IMR-90 (cell line): ENCODE measurements around the gene GSTA1. TPM values are rescaled to one million over a fixed set of nuclear protein-coding genes. Genes with fewer than 3 reads are reported as not detected.
A peak's percentile ranks its signal among the peaks of the same experiment; 100 is the strongest.
"Not testable (repeated sequence)": the region's sequence is repeated elsewhere in the genome, so short reads cannot be mapped to it uniquely, and the experiment has no call there.

Source experiments
- ATAC-seq: fragments of 200-7000 bp; cut with Tn5 transposase; 2 replicates; pipeline ENCODE4 v1.9.1; 2020; ENCODE audit warnings: low read depth, mild to moderate bottlenecking, moderate library complexity
- BruUV-seq: library from RNA; stranded (reverse); fragments of 400-500 nt; replicated peaks from 2 replicates; lab custom pipeline; 2021; lab: Mats Ljungman, UMichigan
- CTCF ChIA-PET: fragments of 300-600 bp; formaldehyde crosslinking; extraction: SDS; loops from one replicate; lab custom pipeline; 2021; ENCODE audit warnings: antibody characterized with exemption; lab: Yijun Ruan, JAX
- POLR2A ChIA-PET: fragments of 300-600 bp; sonication (Branson Sonifier 250); formaldehyde crosslinking; loops from one replicate; lab custom pipeline; 2022; ENCODE audit warnings: antibody characterized with exemption; ENCODE audit not compliant: unreplicated experiment; lab: Charles Lee
- DNase-seq: peaks from one replicate; pipeline ENCODE4 v3.0.0; 2013
- H2AFZ ChIP-seq: replicated peaks from 2 replicates; pipeline ENCODE3; 2013; ENCODE audit warnings: low read length, mild to moderate bottlenecking; ENCODE audit not compliant: poor library complexity
- H2AK5ac ChIP-seq: 2 replicates; pipeline ENCODE4 v1.6.1; 2013; ENCODE audit warnings: low read depth, low read length, inconsistent platforms
- H2AK9ac ChIP-seq: replicated peaks from 2 replicates; pipeline ENCODE3; 2013; ENCODE audit warnings: mild to moderate bottlenecking, low read depth, low read length, moderate library complexity; ENCODE audit not compliant: poor library complexity
- H2BK120ac ChIP-seq: 2 replicates; pipeline ENCODE4 v1.6.1; 2013; ENCODE audit warnings: low read depth, low read length, inconsistent platforms
- H2BK15ac ChIP-seq: 3 replicates; pipeline ENCODE4 v1.6.1; 2013; ENCODE audit warnings: low read depth, low read length, inconsistent platforms
- H2BK20ac ChIP-seq: 2 replicates; pipeline ENCODE4 v1.6.1; 2013; ENCODE audit warnings: low read depth, mild to moderate bottlenecking, inconsistent platforms, low read length, moderate library complexity
- H2BK5ac ChIP-seq: 2 replicates; pipeline ENCODE4 v1.6.1; 2013; ENCODE audit warnings: mild to moderate bottlenecking, low read depth, low read length, inconsistent platforms; ENCODE audit not compliant: poor library complexity, severe bottlenecking
- H3K14ac ChIP-seq: replicated peaks from 2 replicates; pipeline ENCODE4 v1.6.1; 2013; ENCODE audit warnings: low read depth, low read length, inconsistent platforms
- H3K18ac ChIP-seq: 2 replicates; pipeline ENCODE4 v1.6.1; 2013; ENCODE audit warnings: low read depth, low read length, control low read depth
- H3K23ac ChIP-seq: 2 replicates; pipeline ENCODE4 v1.6.1; 2013; ENCODE audit warnings: low read depth, low read length, inconsistent platforms
- H3K27ac ChIP-seq: 2 replicates; pipeline ENCODE4 v1.5.1; 2013; ENCODE audit warnings: mild to moderate bottlenecking, control low read depth, low read length; ENCODE audit not compliant: insufficient read depth
- H3K27me3 ChIP-seq: 2 replicates; pipeline ENCODE4 v1.6.1; 2013; ENCODE audit warnings: low read length; ENCODE audit not compliant: control insufficient read depth, insufficient read depth
- H3K36me3 ChIP-seq: 2 replicates; pipeline ENCODE4 v1.6.1; 2013; ENCODE audit warnings: low read length, mixed read lengths; ENCODE audit not compliant: control insufficient read depth, insufficient read depth
- H3K4ac ChIP-seq: 2 replicates; pipeline ENCODE4 v1.6.1; 2013; ENCODE audit warnings: low read depth, low read length, inconsistent platforms
- H3K4me1 ChIP-seq: 2 replicates; pipeline ENCODE4 v1.6.1; 2013; ENCODE audit warnings: low read length, mixed read lengths; ENCODE audit not compliant: control insufficient read depth, insufficient read depth
- H3K4me2 ChIP-seq: 2 replicates; pipeline ENCODE4 v1.6.1; 2013; ENCODE audit warnings: low read depth, mild to moderate bottlenecking, control low read depth, low read length, moderate library complexity
- H3K4me3 ChIP-seq: 2 replicates; pipeline ENCODE4 v1.5.1; 2013; ENCODE audit warnings: low read depth, mild to moderate bottlenecking, control low read depth, low read length, moderate library complexity; ENCODE audit not compliant: insufficient read depth
- H3K56ac ChIP-seq: 2 replicates; pipeline ENCODE4 v1.6.1; 2013; ENCODE audit warnings: low read length, inconsistent platforms; ENCODE audit not compliant: insufficient read depth; ENCODE audit errors: extremely low read depth
- H3K79me1 ChIP-seq, 2 experiments: 2 replicates each; pipeline ENCODE4 v1.6.1; 2013; ENCODE audit warnings: low read length in 2 of 2, inconsistent platforms in 1 of 2, low read depth in 1 of 2
- H3K9ac ChIP-seq: 2 replicates; pipeline ENCODE4 v1.6.1; 2013; ENCODE audit warnings: low read depth, low read length, control low read depth
- H3K9me1 ChIP-seq: 2 replicates; pipeline ENCODE4 v1.6.1; 2013; ENCODE audit warnings: low read length, inconsistent platforms; ENCODE audit not compliant: insufficient read depth
- H3K9me3 ChIP-seq: 2 replicates; pipeline ENCODE4 v1.6.1; 2013; ENCODE audit warnings: low read length; ENCODE audit not compliant: control insufficient read depth, insufficient read depth
- H4K20me1 ChIP-seq: 2 replicates; pipeline ENCODE4 v1.6.1; 2013; ENCODE audit warnings: low read length, inconsistent platforms; ENCODE audit not compliant: insufficient read depth
- H4K5ac ChIP-seq: 2 replicates; pipeline ENCODE4 v1.6.1; 2013; ENCODE audit warnings: mild to moderate bottlenecking, low read depth, low read length, control low read depth
- H4K8ac ChIP-seq, 2 experiments: 2 replicates each; pipeline ENCODE4 v1.6.1; 2013; ENCODE audit warnings: low read depth in 2 of 2, low read length in 2 of 2, control low read depth in 1 of 2, inconsistent platforms in 1 of 2
- H4K91ac ChIP-seq: 2 replicates; pipeline ENCODE4 v1.6.1; 2013; ENCODE audit warnings: low read depth, low read length, inconsistent platforms; ENCODE audit not compliant: insufficient read depth
- MAFK ChIP-seq: IDR thresholded peaks from 2 replicates; pipeline ENCODE4 v1.6.1; 2012; ENCODE audit warnings: low read depth, low read length, improper control_type of control experiment
- WGBS, 2 experiments: methylation state at CpG; one replicate each; pipeline versions ENCODE4 v1.1.5 to v1.1.7; 2013; ENCODE audit warnings: missing lambda C conversion rate in 2 of 2; ENCODE audit not compliant: insufficient read length in 1 of 2; ENCODE audit errors: extremely low coverage in 2 of 2; 5-methylcytosine and 5-hydroxymethylcytosine counted together
- dilution Hi-C: fragments of 300-500 bp; cut with HindIII; formaldehyde crosslinking; loops from one replicate; pipeline ENCODE4 v1.14.3; 2018; ENCODE audit warnings: low sequenced_read_pairs; ENCODE audit not compliant: unreplicated experiment
- in situ Hi-C: fragments of 300-500 bp; cut with MboI; formaldehyde crosslinking; loops from 3 replicates; pipeline ENCODE4 v1.14.3; 2019; ENCODE audit warnings: low sequenced_read_pairs, inconsistent platforms, mixed read lengths
- intact Hi-C: fragments of 100-400 bp; cut with micrococcal nuclease; formaldehyde crosslinking; loops from 2 replicates; pipeline ENCODE4 v1.10.0; 2022
- polyA plus RNA-seq, 3 experiments: library from polyadenylated mRNA; depleted of rRNA; stranded (reverse); fragments of >200 nt; gene quantifications; 2 replicates each; pipeline ENCODE4 v1.2.3, GENCODE V29; 2012; ENCODE audit warnings: low replicate concordance in 1 of 3
- total RNA-seq: library from RNA; depleted of rRNA; stranded (reverse); fragments of >200 nt; gene quantifications from 2 replicates; pipeline ENCODE4 v1.2.3, GENCODE V29; 2012

Gene GSTA1
- total and polyA plus RNA-seq, 2 of the 4 experiments (the other 2 are of a cell fraction), result 0.18 to 0.31 TPM

- H3K14ac ChIP-seq, H3K9me3 ChIP-seq, H3K23ac ChIP-seq, CTCF ChIA-PET, H3K56ac ChIP-seq, H2AFZ ChIP-seq, H2AK9ac ChIP-seq, H4K8ac ChIP-seq, H3K9ac ChIP-seq, H3K4me2 ChIP-seq, BruUV-seq, H2BK120ac ChIP-seq, H3K4me3 ChIP-seq, H2AK5ac ChIP-seq, DNase-seq, H3K27ac ChIP-seq, H2BK5ac ChIP-seq, H3K79me1 ChIP-seq, H4K91ac ChIP-seq, H4K20me1 ChIP-seq, in situ Hi-C loops, intact Hi-C loops, H3K18ac ChIP-seq, H3K27me3 ChIP-seq, H2BK15ac ChIP-seq, POLR2A ChIA-PET, H4K5ac ChIP-seq, H2BK20ac ChIP-seq, ATAC-seq, H3K36me3 ChIP-seq, dilution Hi-C loops, H3K4ac ChIP-seq, H3K9me1 ChIP-seq, H3K4me1 ChIP-seq: not testable (repeated sequence)
- TF ChIP-seq MAFK, result peak; percentile 71
- no CpG with 5 or more reads among the region's 2 CpGs for WGBS, 2 experiments
Measured at GRCh38 chr6:52763322-52763916, 40.2 kb downstream of the GSTA1 start, which contains the start of gene GSTA2. TSS of gene GSTA2 (minus strand) at chr6:52763475. CDS start at chr6:52757947, 5,528 bp downstream.

GRCh38 chr6:52761673-52762491, 41.7 kb downstream of the GSTA1 start:
- H3K27me3 ChIP-seq, H2BK5ac ChIP-seq, DNase-seq, in situ Hi-C loops, H3K4ac ChIP-seq, H3K4me2 ChIP-seq, H3K23ac ChIP-seq, ATAC-seq, H3K79me1 ChIP-seq, BruUV-seq, dilution Hi-C loops, H3K18ac ChIP-seq, H3K9me1 ChIP-seq, POLR2A ChIA-PET, H4K91ac ChIP-seq, H3K36me3 ChIP-seq, H3K9ac ChIP-seq, H4K5ac ChIP-seq, H2AK9ac ChIP-seq, H3K4me1 ChIP-seq, H3K4me3 ChIP-seq, H4K8ac ChIP-seq, CTCF ChIA-PET, H3K27ac ChIP-seq, H2BK15ac ChIP-seq, H2BK120ac ChIP-seq, H3K14ac ChIP-seq, H2AFZ ChIP-seq, H4K20me1 ChIP-seq, H2BK20ac ChIP-seq, H2AK5ac ChIP-seq, H3K9me3 ChIP-seq, H3K56ac ChIP-seq, intact Hi-C loops: not testable (repeated sequence)
- no CpG with 5 or more reads among the region's 7 CpGs for WGBS, 2 experiments
